GM23248 (cell line): Measurements from ENCODE around the gene PXDC1. TPM values are rescaled to one million over a fixed set of nuclear protein-coding genes. Genes with fewer than 3 reads are reported as not detected.
A peak's percentile ranks its signal among the peaks of the same experiment; 100 is the strongest.
"Not testable (repeated sequence)": the region's sequence is repeated elsewhere in the genome, so short reads cannot be mapped to it uniquely, and the experiment has no call there.

Experiments used
- DNase-seq: peaks from one replicate; pipeline ENCODE4 v3.0.0-alpha.2; 2015
- H2AFZ ChIP-seq: fragments of 200-600 bp; sonication (generic); 2 replicates; pipeline ENCODE4 v1.6.1; 2016; ENCODE audit warnings: antibody characterized with exemption
- H3F3A ChIP-seq: fragments of 200-600 bp; sonication (generic); 2 replicates; pipeline ENCODE4 v1.6.1; 2016; ENCODE audit warnings: mild to moderate bottlenecking, antibody characterized with exemption, mixed run types; ENCODE audit not compliant: insufficient read depth
- H3K27ac ChIP-seq: fragments of 200-600 bp; sonication (generic); 2 replicates; pipeline ENCODE4 v1.5.1; 2016; ENCODE audit warnings: mild to moderate bottlenecking
- H3K27me3 ChIP-seq: fragments of 200-600 bp; sonication (generic); replicated peaks from 2 replicates; pipeline ENCODE4 v1.6.1; 2016; ENCODE audit warnings: mild to moderate bottlenecking; ENCODE audit not compliant: insufficient read depth
- H3K36me3 ChIP-seq: fragments of 200-600 bp; sonication (generic); 2 replicates; pipeline ENCODE4 v1.6.1; 2016; ENCODE audit warnings: low read depth, mild to moderate bottlenecking
- H3K4me1 ChIP-seq: fragments of 200-600 bp; sonication (generic); 2 replicates; pipeline ENCODE4 v1.6.1; 2016; ENCODE audit warnings: mild to moderate bottlenecking; ENCODE audit not compliant: insufficient read depth
- H3K4me2 ChIP-seq: fragments of 200-600 bp; sonication (generic); one replicate; pipeline ENCODE4 v1.6.1; 2016; ENCODE audit warnings: mild to moderate bottlenecking; ENCODE audit not compliant: unreplicated experiment
- H3K4me3 ChIP-seq: fragments of 200-600 bp; sonication (generic); 2 replicates; pipeline ENCODE4 v1.5.1; 2016; ENCODE audit warnings: mild to moderate bottlenecking
- H3K79me2 ChIP-seq: fragments of 200-600 bp; sonication (generic); 2 replicates; pipeline ENCODE4 v1.6.1; 2016; ENCODE audit warnings: mild to moderate bottlenecking; ENCODE audit not compliant: insufficient read depth
- H3K9ac ChIP-seq: fragments of 200-600 bp; sonication (generic); 2 replicates; pipeline ENCODE4 v1.6.1; 2016; ENCODE audit warnings: mild to moderate bottlenecking
- H3K9me2 ChIP-seq: fragments of 200-600 bp; sonication (generic); 2 replicates; pipeline ENCODE4 v1.6.1; 2016; ENCODE audit warnings: mixed run types, mild to moderate bottlenecking, moderate library complexity; ENCODE audit not compliant: insufficient read depth
- H3K9me3 ChIP-seq: fragments of 200-600 bp; sonication (generic); one replicate; pipeline ENCODE4 v1.6.1; 2017; ENCODE audit warnings: low read depth
- H4K20me1 ChIP-seq: fragments of 200-600 bp; sonication (generic); 2 replicates; pipeline ENCODE4 v1.6.0; 2016; ENCODE audit not compliant: insufficient read depth
- EZH2 ChIP-seq: fragments of 200-600 bp; sonication (generic); IDR thresholded peaks from 2 replicates; pipeline ENCODE4 v1.6.1; 2018; ENCODE audit warnings: antibody characterized with exemption, mild to moderate bottlenecking; ENCODE audit not compliant: insufficient read depth, poor library complexity, severe bottlenecking
- EZH2phosphoT487 ChIP-seq: fragments of 200-600 bp; sonication (generic); IDR thresholded peaks from 2 replicates; pipeline ENCODE4 v1.6.1; 2018; ENCODE audit warnings: antibody characterized with exemption, moderate library complexity, mild to moderate bottlenecking, low read depth; ENCODE audit not compliant: insufficient read depth
- WGBS, 2 experiments: methylation state at CpG; one replicate each; pipeline ENCODE4 v1.1.6; 2015 to 2017; ENCODE audit warnings: low lambda C conversion rate in 2 of 2, low coverage in 1 of 2; ENCODE audit errors: missing lambda C conversion rate in 2 of 2; 5-methylcytosine and 5-hydroxymethylcytosine counted together
- in situ Hi-C: fragments of 300-500 bp; cut with MboI; formaldehyde crosslinking; loops from 2 replicates; pipeline ENCODE4 v1.15.0; 2020
- polyA plus RNA-seq: library from polyadenylated mRNA; unstranded; fragments of >200 nt; fragmentation: Nextera tagmentation; extraction: Ambion mirVana; gene quantifications from 2 replicates; pipeline ENCODE4 v1.2.1, GENCODE V29; 2016
- total RNA-seq: library from RNA; depleted of rRNA; stranded (reverse); fragments of >200 nt; shearing (Covaris generic); gene quantifications from 2 replicates; pipeline ENCODE4 v1.2.3, GENCODE V29; 2014

PXDC1 gene
- total and polyA plus RNA-seq, 2 experiments from 2014 or later, result 135 to 192 TPM

- peak overlapping the region; percentile 64 for H3K27ac ChIP-seq
- in situ Hi-C loops, result loop anchor here (25.0 kb wide), 1 partner anchor 260 kb away; the partner anchor contains the start of gene SLC22A23
- TF ChIP-seq EZH2phosphoT487, result no peak
- no peak for TF ChIP-seq EZH2
- no peak overlapping the region for H2AFZ ChIP-seq
- 66 to 69% methylated on average over 11 of the region's 11 CpGs for WGBS, 2 experiments
- no peaks in the 10 kb centered on the region for H4K20me1 ChIP-seq
- H3K9ac ChIP-seq, result no peak overlapping the region
- H3K9me2 ChIP-seq, result no peaks in the 10 kb centered on the region
- H3K27me3 ChIP-seq, result no peaks in the 10 kb centered on the region
- no peaks in the 10 kb centered on the region for H3K9me3 ChIP-seq
- peak; percentile 46 for DNase-seq
- H3K36me3 ChIP-seq, result peaks cover 46% of the 10 kb centered on the region
- H3K4me1 ChIP-seq, result peaks cover 38% of the 10 kb centered on the region
- H3K4me2 ChIP-seq, result no peak overlapping the region
- no peak overlapping the region for H3K4me3 ChIP-seq
- H3K79me2 ChIP-seq, result peaks cover 59% of the 10 kb centered on the region
- H3F3A ChIP-seq, result peaks cover 52% of the 10 kb centered on the region
Measured at GRCh38 chr6:3721810-3722621, 29.5 kb downstream of the PXDC1 start.

- not testable (repeated sequence) for H2AFZ ChIP-seq, H3K27ac ChIP-seq, H3K4me2 ChIP-seq, H3K9ac ChIP-seq, H3K27me3 ChIP-seq, DNase-seq, H4K20me1 ChIP-seq, H3K4me3 ChIP-seq, H3K9me3 ChIP-seq, H3K9me2 ChIP-seq
- Histone ChIP-seq H3K36me3 (peaks cover 37% of the 10 kb centered on the region), H3F3A (peaks cover 61% of the 10 kb centered on the region), H3K79me2 (peaks cover 47% of the 10 kb centered on the region), H3K4me1 (peaks cover 31% of the 10 kb centered on the region)
- WGBS, 2 experiments, result 94 to 95% methylated on average over 18 to 23 of the region's 24 CpGs
- in situ Hi-C loops, result loop anchor here (25.0 kb wide), 1 partner anchor 258 kb away; the partner anchor contains the start of gene SLC22A23
Measured at GRCh38 chr6:3720770-3721169, 30.7 kb downstream of the PXDC1 start.

GRCh38 chr6:3719462-3720308, 31.8 kb downstream of the PXDC1 start:
- Histone ChIP-seq H3F3A (peaks cover 61% of the 10 kb centered on the region), H3K79me2 (peaks cover 36% of the 10 kb centered on the region), H3K9me3 (no peaks in the 10 kb centered on the region), H2AFZ (no peak overlapping the region), H3K27ac (no peak overlapping the region), H3K4me3 (no peak overlapping the region), H3K9me2 (no peaks in the 10 kb centered on the region), H4K20me1 (no peaks in the 10 kb centered on the region), H3K4me2 (no peak overlapping the region), H3K9ac (no peak overlapping the region), H3K36me3 (peaks cover 29% of the 10 kb centered on the region), H3K4me1 (peaks cover 22% of the 10 kb centered on the region), H3K27me3 (no peaks in the 10 kb centered on the region)
- 75 to 77% methylated on average over 22 of the region's 22 CpGs for WGBS, 2 experiments
- TF ChIP-seq EZH2 (no peak), EZH2phosphoT487 (no peak)
- in situ Hi-C loops, result loop anchor here (25.0 kb wide), 1 partner anchor 257 kb away; the partner anchor contains the start of gene SLC22A23
- no peak for DNase-seq

- Histone ChIP-seq H3K79me2 (peaks cover 23% of the 10 kb centered on the region), H3K9me2 (no peaks in the 10 kb centered on the region), H3K9ac (no peak overlapping the region), H3K4me1 (peaks cover 13% of the 10 kb centered on the region), H3K27ac (no peak overlapping the region), H3K27me3 (no peaks in the 10 kb centered on the region), H3K36me3 (peaks cover 22% of the 10 kb centered on the region), H3F3A (peaks cover 49% of the 10 kb centered on the region), H2AFZ (no peak overlapping the region), H3K4me3 (no peak overlapping the region), H4K20me1 (no peaks in the 10 kb centered on the region), H3K4me2 (no peak overlapping the region), H3K9me3 (no peaks in the 10 kb centered on the region)
- in situ Hi-C loops, result loop anchor here (25.0 kb wide), 1 partner anchor 256 kb away; the partner anchor contains the start of gene SLC22A23
- no peak for DNase-seq
- TF ChIP-seq EZH2, result no peak
- no peak for TF ChIP-seq EZH2phosphoT487
- WGBS, 2 experiments, result 93 to 94% methylated on average over 5 of the region's 5 CpGs
Measured at GRCh38 chr6:3718407-3718806, 33.1 kb downstream of the PXDC1 start.
